SW 1271 (cell line): Measurements from ENCODE around the gene P2RX3.
"Not testable (repeated sequence)": the region's sequence is repeated elsewhere in the genome, so short reads cannot be mapped to it uniquely, and the experiment has no call there.

Experiments used
- DNase-seq, 2 experiments: peaks; one replicate each; lab custom pipeline; 2025; lab: John Stamatoyannopoulos, UW

Gene P2RX3

DNA sequence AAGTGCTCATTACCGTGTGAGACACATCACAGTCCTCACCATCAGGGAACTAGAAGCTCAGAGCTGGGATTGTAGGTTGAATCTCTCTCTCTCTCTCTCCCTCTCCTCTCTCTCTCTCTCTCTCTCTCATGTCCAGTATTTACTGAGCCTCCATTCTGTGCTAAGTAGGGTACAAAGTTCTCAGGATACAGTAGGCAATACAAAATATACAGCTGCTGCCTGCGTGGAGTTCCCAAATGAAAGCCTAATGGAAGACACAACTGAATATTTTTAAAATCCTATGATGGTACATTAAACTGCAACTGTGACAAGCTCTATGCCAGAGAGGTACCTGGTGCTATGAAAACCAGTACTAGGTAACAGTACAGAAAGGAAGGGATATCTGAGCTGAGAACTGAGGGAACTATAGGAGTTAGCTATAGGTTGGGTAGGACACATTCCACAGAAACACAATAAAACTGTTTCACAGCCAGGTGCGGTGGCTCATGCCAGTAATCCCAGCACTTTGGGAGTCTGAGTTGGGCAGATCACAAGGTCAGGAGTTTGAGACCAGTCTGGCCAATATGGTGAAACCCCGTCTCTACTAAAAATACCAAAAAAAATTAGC, 61.9 kb downstream of the P2RX3 start:
- DNase-seq = no peak

DNA sequence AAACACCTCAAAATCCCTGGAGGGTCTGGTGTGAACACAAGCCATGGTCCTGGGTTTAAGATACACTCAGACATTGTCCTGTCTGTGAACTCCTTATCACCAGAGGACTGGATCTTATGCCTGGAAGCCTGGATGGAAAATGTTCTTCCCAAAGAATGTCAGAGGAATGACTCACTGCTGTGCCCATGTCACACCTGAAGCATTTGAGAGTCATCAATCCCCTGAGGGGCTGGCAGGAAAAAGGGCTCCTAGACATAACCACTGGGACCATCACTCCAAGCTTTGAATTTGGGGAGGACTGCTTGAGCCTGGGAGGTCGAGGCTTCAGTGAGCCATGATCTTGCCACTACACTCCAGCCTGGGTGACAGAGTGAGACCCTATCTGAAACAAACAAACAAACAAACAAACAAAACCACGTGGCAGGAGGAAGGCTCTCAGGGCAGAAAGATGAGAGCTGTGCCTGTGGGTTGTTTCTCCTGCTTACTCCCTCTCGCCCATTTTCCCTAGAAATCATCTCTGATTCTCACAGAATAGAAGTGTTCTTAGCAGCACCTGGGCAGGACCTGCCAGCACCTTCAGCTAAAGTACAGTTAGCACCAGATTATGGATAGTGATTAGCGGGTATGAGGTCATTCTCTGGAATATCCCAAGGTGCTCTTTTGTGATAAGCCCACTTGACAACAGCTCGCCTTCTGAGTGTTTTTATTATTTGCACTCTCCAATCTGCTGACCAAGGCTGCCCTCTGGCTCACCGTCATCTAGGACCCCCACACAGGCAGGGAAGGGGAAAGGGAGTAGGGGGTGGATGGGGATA, 64.2 kb downstream of the P2RX3 start:
- DNase-seq = peak in 1 of 2 experiments; percentile 14

DNA sequence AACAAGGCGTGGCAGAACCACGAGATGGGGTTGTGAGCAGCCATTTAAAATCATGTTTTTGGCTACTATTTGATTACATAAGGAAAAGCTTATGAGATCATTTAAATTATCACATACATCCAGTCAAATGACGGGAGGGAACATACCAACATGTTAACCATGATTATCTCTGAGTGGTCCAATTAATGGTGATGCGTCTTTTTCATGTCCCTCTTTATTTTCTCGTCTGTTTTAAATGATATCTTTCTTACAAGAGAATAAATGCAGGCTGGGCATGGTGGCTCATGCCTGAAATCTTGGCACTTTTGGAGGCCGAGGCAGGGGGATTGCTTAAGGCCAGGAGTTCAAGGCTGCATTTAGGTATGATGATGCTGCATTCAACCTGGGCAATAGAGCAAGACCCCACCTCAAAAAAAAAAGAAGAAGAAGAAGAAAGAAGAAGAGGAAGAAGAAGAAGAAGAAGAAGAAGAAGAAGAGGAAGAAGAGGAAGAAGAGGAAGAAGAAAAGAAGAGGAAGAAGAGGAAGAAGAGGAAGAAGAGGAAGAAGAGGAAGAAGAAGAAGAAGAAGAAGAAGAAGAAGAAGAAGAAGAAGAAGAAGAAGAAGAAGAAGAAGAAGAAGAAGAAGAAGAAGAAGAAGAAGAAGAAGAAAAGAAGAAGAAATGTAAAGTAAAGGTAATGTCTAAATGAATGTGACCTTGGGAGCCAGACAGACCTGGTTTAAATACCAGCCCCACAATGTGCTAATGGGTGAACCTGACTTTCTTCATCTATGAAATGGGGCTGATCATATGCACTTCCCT, 65.0 kb downstream of the P2RX3 start:
- DNase-seq = not testable (repeated sequence)

DNA sequence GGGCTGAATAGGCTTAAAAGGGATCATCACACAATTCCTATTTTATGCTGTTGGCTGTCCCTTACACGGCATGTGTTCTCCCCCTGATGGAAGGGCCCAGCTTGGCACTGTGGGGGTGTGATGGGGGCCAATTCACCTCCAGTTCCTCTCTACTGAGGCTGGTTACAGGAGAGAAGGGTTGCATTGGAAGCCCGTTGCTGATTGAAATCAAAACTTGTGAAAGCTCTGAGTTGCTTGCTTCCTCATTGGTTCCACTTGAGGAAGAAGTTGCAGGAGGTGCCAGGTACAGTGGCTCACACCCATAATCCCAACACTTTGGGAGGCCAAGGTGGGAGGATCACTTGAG, 65.6 kb downstream of the P2RX3 start:
- no peak for DNase-seq

DNA sequence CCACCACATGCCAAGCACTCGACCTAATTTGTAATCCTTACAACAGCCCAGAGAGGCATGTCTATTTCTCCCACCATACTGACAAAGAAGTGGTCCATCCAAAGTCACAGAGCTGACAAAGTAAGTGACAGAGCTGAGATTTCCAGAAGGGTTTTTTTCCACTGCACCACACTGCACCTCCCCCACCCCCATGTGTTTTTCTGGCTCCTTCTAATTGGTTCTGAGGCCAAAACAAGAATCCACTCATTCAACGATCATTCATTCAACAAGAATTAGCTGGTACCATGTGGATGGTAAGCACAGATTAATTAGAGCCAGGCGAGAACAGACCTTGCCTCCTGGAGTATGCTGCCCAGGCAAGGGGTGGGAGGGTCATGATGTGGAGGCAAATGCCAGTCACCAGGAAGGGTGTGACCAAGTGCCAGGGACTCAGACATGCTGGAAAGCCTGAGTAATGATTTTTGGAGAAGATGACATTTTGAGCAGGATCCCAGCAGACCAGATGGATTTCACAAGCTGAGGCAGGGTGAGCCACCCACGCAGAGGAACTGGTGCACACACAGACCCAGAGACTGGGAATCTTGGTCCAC, 67.2 kb downstream of the P2RX3 start:
- DNase-seq = no peak

DNA sequence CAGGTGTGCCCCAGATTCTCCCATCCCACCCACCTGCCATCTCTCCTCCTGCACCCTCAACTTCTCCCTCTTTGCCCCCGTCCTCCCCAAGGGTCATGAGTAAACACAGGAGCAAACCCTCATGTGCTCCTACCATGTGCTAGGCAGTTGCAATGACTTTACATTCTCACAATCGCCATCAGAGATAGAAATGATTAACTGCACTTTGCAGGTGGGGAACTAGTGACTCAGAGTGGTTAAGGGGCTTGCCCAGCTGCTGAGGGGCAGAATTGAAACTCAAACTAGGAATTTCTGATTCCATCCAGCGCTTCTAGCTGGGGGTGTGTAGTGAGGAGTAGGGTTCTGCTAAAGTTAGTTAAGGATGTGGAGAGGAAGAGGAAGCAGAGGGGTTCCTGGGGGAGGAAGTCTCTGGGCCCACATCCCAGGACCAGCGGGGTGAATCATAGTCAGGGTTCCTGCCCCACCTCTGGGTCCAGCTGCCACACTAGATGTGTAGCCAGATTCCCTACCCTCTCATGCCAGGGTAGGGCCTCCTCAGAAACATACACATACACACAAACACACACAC, 68.3 kb downstream of the P2RX3 start:
- DNase-seq = no peak

DNA sequence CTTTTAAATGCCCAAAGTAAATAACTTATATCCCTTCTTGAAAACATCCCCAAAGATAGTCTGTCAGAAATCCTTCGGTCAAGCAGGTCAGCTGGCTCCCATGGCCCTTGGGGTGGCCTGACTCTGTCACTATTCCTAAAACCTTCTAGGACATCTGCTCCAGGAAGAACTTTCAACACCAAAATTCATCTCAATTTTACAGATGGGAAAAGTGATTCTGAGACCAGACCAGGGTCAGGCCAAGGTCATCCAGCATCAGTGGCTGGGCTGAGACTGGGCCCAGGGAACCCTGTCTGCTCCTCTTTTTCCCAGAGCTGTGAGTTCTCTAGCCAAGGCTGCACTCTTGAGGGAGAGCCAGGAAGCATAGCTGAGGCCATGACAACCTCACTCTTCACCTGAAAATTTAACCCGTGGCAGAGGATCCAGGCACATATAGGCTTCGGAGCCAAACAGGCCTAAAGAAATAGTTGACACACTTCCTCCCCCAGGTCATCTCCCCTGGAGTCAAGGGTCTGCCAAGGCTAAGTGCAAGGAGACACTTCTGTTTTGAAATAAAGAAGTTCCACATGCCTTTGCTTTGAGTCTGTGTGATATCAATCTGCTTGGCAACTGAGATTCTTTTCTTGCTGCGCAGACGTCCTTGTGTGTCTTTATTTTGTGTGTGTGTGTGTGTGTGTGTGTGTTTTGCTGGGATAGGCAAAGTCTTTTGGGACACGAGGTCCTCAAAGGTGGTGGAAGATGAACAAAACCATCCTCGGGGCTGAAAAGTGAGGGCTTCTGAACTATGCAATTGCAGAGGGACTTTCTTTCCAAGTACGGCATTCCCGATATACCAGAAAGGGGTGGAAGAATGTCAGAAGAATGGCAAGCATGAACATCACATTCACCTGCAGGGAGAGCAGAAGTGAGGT, 69.1 kb downstream of the P2RX3 start:
- DNase-seq = no peak

DNA sequence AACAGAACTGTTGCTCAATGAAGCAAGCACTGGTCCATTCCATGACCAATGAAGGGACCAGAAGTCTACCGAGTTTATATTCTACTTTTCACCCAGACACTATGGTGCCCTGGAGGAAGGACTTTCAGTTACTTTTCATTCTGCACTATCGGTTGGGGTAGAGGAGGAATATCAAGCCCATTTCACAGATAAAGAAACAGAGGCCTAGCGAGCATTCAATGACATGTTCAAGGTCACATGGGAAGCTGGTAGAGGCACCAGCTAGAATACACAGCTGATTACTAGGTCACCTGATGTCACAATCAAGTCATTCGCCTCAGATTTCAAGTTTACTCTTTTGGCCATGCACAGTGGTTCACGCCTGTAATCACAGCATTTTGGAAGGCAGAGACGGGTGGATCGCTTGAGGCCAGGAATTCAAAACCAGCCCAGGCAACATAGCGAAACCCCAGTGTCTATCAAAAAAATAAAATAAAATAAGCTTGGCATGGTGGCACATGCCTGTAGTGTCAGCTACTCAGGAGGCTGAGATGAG, 69.9 kb downstream of the P2RX3 start:
- DNase-seq = no peak

DNA sequence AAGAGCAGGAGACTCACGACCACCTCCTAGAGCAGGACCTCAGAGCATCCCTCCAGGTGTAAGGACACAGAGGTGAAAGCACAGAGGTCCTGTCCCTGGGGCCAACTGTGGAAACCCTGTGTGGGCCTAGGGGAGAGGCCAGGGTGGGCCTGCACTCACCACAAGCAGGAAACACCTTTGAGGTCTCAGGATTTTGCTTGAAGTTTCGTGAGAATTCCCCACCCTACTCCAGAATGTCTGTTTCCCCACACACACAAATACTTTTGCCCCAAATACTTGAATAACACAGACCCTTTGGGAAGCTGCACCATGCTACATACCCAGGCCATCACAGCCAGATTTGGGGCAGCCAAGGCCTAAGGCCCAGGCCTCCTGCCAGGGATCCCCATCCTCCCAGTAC, 70.6 kb downstream of the P2RX3 start:
- no peak for DNase-seq

DNA sequence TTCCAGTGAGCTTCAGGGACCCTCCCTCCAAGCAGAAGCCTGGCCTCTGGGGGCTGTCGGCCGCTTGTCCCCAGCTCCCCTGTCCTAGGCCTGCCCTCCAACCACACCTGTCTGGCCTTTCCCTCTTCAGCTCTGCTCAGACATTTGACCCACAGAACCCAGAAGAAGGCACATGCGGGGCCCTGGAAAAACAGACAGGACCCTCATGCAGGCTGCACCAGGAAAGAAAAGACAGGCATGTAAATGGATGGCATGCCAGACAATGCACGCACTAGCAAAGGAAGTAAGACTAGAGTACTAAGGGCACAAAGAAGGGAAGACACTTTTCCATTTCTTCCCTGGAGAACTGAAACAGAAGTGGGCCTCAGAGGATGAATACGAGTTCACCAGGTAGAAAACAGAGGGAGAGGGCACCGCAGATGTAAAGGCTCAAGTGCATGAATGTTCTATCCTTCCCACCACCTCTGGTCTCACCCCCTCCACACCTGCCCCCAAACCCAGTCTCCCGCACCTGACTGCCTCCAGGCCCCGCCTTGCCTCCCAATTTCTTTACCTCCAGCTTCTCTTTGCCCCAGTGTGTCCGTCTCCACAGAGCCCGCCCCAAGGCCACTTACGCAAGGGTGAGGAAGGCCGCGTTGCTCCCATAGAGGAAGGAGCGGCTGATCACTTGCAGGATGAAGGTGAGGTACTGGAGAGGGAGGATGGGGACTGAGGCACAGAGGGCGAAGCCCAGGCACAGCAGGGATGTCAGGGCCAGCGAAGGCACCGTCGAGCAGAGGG, 71.4 kb downstream of the P2RX3 start:
- no peak for DNase-seq

DNA sequence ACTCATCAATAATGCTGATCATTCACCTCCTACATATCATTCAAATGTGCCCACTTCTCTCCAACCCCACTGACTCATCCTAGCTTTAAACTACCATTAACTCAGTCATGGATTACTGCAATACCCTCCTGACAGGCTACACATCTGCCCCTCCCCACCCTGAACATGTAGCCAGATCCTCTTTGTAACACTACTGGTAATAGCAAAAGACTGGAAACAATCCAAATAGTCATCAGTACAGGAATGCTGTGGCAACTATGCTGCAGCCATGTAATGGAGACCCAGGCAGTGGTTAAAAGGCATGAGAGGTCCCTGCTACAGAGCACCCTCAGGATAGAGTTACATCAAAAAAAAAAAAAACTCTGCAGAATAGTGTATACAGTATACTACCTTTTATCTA, 72.1 kb downstream of the P2RX3 start:
- DNase-seq = no peak

DNA sequence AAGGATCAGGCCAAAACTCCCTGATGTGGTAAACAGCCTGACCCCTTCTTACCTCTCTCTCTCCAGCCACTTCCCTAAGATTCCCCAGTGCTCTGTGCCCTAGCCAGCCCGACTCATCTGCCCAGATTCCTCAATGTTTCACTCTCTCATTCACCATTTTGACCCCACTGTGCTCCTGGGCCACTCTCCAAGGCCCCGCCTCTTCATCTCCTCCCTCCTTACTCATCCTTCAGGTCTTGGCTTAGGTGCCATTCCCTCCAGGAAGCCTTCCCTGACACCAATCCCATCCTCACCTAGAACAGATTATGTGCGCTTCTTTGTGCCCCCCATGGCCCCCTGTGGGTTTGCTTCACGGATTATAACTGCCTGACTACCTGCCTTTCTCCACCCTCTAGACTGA, 75.5 kb downstream of the P2RX3 start:
- DNase-seq = no peak

DNA sequence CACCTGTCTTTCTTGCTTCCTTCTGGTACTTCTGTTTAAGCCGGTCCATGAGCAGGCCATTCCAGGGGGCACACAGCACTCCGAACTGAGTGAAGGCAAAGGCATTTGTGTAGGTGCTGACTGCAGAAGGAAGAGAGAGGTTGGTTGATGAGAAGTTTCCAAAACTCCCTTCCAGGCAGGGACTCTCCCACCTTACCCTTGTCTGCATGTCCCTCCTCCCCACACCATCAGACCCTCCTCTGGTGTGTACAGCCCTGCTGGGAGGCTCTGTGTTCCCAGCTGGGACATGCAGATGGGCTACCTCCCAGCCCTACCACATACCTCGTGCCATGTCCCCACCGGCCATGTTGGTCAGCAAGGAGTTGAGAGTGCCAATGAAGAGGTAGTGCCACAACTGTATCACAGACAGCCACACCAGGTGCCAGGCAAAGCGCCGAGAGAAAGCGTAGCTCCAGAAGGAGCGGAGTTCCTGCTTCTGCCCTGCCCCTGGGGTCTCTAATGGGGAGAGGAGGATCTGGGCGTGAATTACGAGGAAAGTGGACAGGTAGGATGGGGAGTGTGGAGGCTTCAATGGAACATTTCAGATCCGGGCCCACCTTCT, 76.6 kb downstream of the P2RX3 start:
- DNase-seq = no peak

DNA sequence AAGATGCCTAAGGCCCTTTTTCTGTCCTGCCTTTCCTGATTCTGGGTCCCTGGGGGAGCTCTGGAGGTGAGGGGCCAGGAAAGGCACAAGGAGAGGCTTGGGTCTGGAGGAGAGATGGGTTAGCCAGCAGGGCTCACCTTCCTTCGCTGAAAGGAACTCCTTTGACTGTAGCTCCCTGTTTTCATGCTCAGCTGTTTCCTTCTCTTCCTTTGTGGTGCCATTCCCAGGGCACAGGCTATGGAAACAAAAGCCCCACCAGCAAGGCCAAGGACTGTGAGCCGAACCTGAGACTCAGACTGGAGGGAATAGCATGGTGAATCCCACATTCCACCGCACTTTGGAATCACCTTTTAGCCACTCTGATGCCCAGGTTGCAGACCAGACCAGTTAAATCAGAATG, 78.3 kb downstream of the P2RX3 start:
- DNase-seq = no peak

DNA sequence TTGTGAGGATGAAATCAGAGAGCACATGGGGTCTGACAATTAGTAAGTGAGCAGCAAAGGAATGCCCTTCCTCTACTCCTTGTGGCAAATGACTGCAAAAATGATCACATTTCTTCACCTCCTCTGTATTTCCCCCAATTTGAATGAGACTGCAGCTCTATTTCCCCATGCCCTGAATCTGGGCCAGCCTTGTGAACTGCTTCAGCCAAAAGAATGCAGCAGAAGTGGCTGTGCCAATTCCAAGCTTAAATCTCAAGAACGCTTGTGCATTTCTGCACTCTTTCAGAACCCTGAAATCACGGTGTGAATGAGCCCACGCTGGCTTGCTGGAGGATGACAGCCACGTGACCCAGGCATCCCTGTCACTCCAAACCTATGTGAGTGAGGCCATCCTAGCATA, 78.9 kb downstream of the P2RX3 start:
- no peak for DNase-seq

DNA sequence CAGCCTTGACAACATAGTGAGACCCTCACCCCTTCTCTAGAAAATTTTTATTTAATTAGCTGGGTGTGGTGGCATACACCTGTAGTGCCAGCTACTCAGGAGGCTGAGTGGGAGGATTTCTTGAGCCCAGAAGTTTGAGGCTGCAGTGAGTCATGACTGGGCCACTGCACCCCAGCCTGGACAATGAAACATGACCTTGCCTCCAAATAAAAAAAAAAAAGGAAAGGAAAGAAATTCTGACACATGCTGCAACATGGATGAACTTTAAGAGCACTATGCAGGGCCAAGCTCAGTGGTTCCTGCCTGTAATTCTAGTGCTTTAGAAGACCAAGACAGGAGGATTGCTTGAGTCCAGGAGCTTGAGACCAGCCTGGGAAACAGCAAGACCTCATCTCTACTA, 80.0 kb downstream of the P2RX3 start:
- DNase-seq = no peak

DNA sequence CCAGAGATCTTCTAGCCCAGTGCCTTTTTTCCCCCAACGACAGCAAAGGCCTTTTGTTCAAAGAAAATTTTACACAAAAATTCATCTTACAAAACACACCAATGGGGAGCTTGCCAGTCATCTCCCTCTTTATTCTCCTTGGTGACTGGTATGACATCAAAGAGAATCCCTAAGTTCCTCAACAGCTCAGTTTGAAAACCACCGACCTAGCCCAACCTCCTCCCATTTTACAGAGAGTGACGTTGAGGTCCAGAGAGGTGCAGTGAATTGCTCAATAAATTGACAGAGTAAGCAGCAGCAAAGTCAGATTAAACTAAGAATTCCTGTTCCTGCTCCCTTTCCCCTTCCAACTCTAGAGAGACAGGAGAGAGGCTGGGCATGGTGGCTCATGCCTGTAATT, 81.0 kb downstream of the P2RX3 start:
- no peak for DNase-seq

DNA sequence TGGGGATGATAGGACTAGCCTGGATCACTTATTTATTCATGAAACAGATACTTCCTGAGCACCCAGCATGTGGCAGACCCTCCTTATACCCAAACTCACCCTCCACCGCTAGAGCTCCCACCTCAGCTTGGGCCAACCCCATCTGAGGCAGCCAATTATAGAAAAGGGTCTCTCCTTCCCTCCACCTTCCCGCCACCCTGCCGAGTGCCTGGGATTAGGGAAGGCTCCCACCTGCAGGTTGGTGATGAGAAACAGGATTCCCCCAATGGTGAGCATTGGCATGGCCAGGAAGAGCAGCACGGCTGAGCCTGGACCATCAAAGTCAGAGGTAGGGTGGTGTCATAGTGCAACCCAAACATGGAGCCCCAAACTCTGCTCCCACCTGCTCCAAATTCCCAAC, 82.9 kb downstream of the P2RX3 start:
- DNase-seq = no peak

DNA sequence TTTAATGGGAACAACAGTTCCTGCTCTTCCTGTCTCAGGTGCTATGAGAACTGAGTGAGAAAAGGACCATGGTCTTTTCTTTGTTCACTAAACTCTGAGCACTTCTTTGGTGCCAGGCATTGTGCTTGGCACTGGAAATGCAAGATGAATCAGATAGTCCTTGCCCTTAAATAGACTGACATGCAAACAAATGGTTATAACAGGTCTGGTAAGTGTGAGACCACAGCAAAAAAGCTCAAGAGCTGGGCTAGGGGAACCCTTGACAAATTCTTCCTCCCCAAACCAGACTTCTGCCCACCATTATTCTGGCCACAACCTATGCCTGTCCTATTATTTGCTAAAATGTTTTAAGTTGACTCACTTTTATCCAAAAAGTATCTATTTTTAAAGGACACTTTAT, 83.7 kb downstream of the P2RX3 start:
- no peak for DNase-seq
